WI38 (cell line): ENCODE results near the gene FAM209A.
A peak's percentile ranks its signal among the peaks of the same experiment; 100 is the strongest.
"Not testable (repeated sequence)": the region's sequence is repeated elsewhere in the genome, so short reads cannot be mapped to it uniquely, and the experiment has no call there.

Source experiments
- H3K4me3 ChIP-seq: 2 replicates; pipeline ENCODE4 v1.5.1; 2011; ENCODE audit warnings: low read depth, mild to moderate bottlenecking, control low read depth, low read length
- CTCF ChIP-seq: IDR thresholded peaks from 2 replicates; pipeline ENCODE4 v1.5.1; 2012; ENCODE audit warnings: low read depth, mild to moderate bottlenecking, control low read depth, low read length

Gene FAM209A

GRCh38 chr20:56524444-56524843 is at the start of gene FAM209A:
TSS of gene FAM209A (plus strand) at chr20:56524744. CDS start at chr20:56524809, 65 bp downstream.
- not testable (repeated sequence) for H3K4me3 ChIP-seq

DNA sequence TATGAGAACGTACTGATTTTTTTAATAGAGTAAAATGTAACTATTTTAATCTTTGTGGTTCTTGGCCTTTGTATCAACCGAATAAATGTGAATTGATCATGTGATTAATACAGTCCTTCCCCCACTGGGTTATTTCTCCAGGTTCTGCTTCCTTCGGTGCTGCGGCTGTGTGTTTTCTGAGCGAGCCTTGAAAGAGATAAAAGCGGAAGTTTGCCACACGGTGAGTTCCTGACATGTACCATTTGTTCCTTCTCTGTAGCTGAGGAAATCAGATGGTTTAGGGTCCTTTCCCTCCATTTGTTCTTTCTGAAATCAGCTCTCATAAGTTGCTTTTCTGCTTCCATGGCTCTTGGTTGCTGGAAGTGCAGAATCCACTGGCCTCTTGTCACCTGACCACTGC is 40.6 kb upstream of the FAM209A start:
- no peak overlapping the region for H3K4me3 ChIP-seq
- TF ChIP-seq CTCF, result no peak

DNA sequence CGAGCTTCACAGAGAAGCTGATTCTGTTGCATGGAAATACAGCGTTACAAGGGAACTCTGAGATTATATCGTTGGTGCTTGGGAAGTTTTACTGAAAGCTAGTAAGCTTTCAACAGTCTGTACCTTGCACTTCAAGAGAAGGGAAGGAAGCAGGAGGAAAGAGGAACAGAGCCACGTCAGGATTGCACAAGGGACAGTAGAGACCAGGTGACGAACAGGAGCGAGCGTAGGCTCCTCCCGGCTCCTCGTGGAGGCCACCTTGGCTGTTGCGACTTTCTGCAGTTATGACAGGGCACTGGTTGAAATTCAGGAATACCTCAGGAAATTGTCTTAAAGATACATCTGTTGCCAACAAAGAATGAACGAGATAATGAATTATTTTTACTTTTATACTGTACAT is 37.3 kb upstream of the FAM209A start:
- no peak for TF ChIP-seq CTCF
- no peak overlapping the region for H3K4me3 ChIP-seq

- TF ChIP-seq CTCF, result no peak
- no peak overlapping the region for H3K4me3 ChIP-seq
Observed at GRCh38 chr20:56488566-56488965, 36.0 kb upstream of the FAM209A start.

- no peak for TF ChIP-seq CTCF
Observed at GRCh38 chr20:56501116-56501515, 23.4 kb upstream of the FAM209A start.

DNA sequence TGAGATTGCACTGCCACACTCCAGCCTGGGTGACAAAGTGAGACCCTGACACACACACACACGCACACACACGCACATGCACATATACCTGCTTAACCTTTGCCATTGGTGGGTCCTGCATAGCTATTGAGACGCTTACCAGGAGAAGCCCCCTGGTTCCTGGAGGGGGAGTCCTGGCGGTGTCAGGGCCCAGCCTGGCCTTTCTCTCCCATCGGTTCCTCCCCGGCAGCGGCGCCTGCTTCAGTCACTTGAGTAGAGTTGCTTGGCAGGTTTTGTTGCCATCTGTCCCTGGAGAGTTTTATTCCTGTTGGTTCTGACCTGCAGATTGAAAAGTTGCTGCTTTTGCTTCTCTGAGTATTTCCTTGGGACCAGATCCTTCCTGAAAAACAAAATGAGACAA is 20.6 kb upstream of the FAM209A start:
- no peak for TF ChIP-seq CTCF
- H3K4me3 ChIP-seq, result no peak overlapping the region

More at GRCh38 chr20:56501116-56501515, 23.4 kb upstream of the FAM209A start:
- no peak overlapping the region for H3K4me3 ChIP-seq

DNA sequence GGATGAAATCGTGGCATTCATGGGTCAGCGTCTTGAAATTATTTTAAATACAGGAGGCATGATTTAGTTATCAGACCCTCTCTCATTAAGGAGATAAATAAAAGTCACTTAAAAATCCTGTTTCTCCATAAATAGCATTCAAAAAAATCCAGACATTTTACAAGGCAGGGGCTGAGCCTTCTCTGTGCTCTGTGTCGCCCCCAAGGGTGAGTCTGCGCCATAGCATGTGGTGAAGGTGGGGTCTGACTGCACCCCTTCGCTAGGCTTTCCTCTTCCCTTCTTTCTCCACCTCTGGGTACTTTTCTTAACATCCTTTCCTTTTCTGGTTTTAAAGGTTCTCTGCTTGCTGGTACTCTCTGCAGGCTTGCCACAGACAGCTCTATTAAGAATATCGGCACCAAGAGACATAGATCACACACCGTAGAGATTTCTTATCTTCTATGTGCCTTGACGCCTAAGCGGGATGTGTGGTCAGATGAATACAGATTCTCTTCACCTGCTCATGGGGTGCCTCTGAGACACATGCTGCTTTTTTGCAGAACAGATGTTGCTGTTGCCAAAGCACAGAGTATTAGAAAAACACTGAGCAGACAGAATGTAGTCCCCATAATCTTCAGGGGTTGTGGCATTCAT is 20.1 kb upstream of the FAM209A start:
- H3K4me3 ChIP-seq, result no peak overlapping the region
- TF ChIP-seq CTCF, result peak; percentile 56

DNA sequence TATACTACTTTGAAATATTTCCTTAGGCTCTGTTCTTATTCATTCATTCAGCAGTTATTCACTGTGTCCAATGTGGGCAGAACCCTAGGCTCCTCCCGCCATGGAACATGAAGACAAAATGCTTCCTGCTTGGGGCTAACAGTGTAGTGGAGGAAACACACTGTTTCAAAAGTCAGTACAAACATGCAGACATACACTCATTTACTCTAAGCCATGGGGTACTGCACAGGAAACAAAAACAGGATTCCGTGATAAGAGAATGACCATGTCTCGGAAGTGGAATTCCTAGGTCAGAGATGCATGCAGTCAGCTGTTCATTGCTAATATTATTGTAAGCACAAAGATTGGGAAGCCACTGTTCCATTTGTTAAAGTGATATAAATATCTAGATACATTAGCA is 18.4 kb upstream of the FAM209A start:
- TF ChIP-seq CTCF, result no peak
- H3K4me3 ChIP-seq, result no peak overlapping the region
